ENCODE measurements around the gene EIF4E2.

The EIF4E2 gene

DNA sequence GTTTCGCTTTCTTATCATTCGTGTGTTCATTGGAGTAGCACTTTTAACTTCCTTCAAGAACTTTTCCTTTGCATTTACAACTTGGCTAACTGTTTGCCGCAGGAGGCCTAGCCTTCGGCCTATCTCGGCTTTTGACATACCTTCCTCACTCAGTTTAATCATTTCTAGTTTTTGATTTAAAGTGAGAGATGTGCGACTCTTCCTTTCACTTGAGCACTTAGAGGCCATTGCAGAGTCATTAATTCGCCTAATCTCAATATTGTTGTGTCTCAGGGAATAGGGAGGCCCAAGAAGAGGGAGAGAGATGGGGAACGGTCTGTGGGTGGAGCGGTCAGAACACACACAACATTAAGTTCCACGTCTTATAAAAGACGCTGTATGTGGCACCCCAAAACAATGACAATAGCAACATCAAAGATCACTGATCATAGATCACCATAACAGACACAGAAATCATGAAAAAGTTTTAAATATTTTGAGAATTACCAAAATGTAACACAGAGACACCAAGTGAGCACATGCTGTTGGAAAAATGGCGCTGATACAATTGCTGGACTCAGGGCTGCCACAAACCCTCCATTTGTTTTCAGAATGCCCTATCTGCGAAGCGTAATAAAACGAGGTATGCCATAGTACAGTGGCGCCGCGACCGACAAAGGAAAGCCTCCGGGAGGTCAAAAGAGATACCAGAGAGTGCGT, 685 bp upstream of the EIF4E2 start:
- H3K4me3 ChIP-seq (ENCODE audit: control insufficient read depth, low read depth, low read length) = peak overlapping the region; percentile 91
- peak; percentile 27 for DNase-seq (ENCODE audit: low read depth)
- TF ChIP-seq, protein P1, sequence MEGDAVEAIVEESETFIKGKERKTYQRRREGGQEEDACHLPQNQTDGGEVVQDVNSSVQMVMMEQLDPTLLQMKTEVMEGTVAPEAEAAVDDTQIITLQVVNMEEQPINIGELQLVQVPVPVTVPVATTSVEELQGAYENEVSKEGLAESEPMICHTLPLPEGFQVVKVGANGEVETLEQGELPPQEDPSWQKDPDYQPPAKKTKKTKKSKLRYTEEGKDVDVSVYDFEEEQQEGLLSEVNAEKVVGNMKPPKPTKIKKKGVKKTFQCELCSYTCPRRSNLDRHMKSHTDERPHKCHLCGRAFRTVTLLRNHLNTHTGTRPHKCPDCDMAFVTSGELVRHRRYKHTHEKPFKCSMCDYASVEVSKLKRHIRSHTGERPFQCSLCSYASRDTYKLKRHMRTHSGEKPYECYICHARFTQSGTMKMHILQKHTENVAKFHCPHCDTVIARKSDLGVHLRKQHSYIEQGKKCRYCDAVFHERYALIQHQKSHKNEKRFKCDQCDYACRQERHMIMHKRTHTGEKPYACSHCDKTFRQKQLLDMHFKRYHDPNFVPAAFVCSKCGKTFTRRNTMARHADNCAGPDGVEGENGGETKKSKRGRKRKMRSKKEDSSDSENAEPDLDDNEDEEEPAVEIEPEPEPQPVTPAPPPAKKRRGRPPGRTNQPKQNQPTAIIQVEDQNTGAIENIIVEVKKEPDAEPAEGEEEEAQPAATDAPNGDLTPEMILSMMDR (conservative IDR thresholded peaks at IDR 0.05; ENCODE audit: control insufficient read depth, insufficient read depth, low read depth, low read length) = no peak

DNA sequence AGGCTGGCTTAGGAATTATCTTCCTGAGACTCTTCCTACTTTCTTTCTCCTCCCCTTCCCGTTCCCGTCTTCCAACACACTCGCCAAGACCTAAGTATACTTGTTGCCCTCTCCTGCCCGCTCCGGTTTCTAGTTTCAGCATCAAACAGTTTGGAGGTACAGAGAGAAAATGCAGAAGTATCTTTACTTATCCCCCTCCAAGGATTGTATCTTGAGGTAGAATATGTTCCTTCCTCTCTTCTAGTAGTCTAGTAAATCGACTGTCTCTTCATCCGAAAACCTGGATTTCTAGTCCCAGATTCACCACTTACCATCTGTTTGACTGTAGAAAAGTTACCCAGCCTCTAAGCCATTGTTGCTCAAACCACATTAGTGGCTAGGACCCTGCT, 755 bp downstream of the EIF4E2 start:
- H3K4me3 ChIP-seq (ENCODE audit: control insufficient read depth, low read depth, low read length) = peak overlapping the region; percentile 91
- TF ChIP-seq, protein P1 (conservative IDR thresholded peaks at IDR 0.05; ENCODE audit: control insufficient read depth, insufficient read depth, low read depth, low read length) = no peak
- DNase-seq (ENCODE audit: low read depth) = no peak

DNA sequence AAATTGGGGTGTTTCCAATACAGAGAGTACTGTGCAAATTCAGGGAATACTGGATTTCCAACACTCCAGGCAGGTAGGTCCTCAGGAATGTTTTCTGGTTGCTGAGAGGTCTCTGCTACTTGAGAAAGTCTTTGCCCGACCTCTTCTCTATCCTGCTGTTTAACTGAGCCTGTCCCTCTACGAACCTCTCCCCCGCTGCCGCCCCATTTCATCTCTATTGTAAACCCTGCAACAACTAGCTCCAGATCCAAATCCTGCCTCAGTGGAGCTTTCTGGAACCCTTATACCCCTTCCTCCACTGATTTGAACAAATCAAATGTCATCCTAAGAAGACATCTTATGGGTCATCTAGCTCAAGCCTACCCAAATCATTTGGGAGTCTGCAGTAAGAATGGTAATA, 1.3 kb downstream of the EIF4E2 start:
- H3K4me3 ChIP-seq (ENCODE audit: control insufficient read depth, low read depth, low read length) = peak overlapping the region; percentile 91
- DNase-seq (ENCODE audit: low read depth) = no peak
- TF ChIP-seq, protein P1 (conservative IDR thresholded peaks at IDR 0.05; ENCODE audit: control insufficient read depth, insufficient read depth, low read depth, low read length) = no peak

DNA sequence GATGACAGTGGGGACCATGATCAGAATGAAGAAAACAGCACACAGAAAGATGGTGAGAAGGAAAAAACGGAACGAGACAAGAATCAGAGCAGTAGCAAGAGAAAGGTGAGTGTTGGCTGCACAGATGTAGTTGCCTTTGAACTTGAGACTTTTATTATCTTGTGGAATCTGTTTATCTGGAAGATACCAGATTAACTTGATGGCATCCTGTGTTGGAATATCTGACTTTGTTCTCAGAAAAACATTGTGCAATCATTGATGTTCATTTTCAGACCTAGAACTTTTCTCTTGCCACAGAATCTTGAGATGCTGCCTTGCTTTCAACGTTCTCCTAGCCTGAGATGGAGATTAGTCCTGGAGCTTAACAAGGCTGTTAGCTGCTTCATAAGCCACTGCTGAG, 5.9 kb downstream of the EIF4E2 start:
- no peak for DNase-seq (ENCODE audit: low read depth)
- TF ChIP-seq, protein P1 (conservative IDR thresholded peaks at IDR 0.05; ENCODE audit: control insufficient read depth, insufficient read depth, low read depth, low read length) = no peak
- H3K4me3 ChIP-seq (ENCODE audit: control insufficient read depth, low read depth, low read length) = no peak overlapping the region

DNA sequence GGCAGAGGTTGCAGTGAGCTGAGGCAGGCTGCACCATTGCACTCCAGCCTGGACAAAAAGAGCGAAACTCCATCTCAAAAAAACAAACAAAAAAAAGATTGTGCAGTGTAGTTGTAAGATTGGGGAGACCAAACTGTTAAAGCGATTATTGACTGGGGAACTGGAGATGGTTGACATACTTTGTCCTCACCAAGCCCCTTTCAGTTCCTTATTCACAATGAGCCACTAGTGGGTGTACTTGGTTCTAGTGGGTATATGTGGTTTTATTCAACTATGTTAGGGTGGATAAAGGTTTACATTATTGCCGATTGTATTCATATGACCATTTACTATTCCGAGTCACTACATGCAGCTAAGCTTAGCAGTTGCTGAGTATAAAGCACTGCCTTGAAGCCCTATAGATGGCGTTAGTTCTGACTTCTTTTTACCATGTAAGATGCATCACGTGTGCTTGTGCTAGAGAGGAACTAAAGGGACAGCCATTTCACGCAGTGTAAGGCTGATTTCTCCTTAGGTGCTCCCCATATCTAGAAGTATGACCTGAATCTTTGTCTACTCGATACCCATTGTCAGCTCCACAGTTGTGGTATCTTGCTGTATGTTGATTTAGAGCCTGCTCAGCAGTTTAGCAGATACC, 12.1 kb downstream of the EIF4E2 start:
- TF ChIP-seq, protein P1 (conservative IDR thresholded peaks at IDR 0.05; ENCODE audit: control insufficient read depth, insufficient read depth, low read depth, low read length) = no peak
- no peak overlapping the region for H3K4me3 ChIP-seq (ENCODE audit: control insufficient read depth, low read depth, low read length)
- no peak for DNase-seq (ENCODE audit: low read depth)

DNA sequence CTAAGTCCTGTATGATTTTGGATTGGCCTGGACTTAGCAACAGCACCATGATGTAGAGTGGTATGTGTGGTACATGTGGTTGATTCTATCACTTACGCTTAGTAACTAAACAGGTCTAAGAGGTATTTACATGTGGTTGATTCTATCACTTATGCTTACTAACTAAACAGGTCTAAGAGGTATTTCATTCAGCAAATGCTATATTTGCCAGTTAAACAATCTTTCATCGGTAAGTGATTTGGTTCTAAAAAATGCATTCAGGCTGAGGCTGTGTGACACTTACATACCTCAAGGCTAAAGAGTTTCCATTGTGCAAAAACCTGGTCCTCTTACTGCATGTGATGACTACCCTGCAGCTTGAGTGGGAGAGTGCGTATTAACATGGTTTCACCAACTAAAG, 13.1 kb downstream of the EIF4E2 start:
- DNase-seq (ENCODE audit: low read depth) = peak; percentile 10
- TF ChIP-seq, protein P1 (conservative IDR thresholded peaks at IDR 0.05; ENCODE audit: control insufficient read depth, insufficient read depth, low read depth, low read length) = no peak

More for the DNA sequence above, 13.1 kb downstream of the EIF4E2 start:
- no peak overlapping the region for H3K4me3 ChIP-seq (ENCODE audit: control insufficient read depth, low read depth, low read length)
